HEK293 (cell line): ENCODE data around the gene ACTN4.

Experiments used
- AEBP2 ChIP-seq: fragments of 450-650 bp; formaldehyde crosslinking; IDR thresholded peaks from 2 replicates; pipeline ENCODE4 v1.5.1; 2016; ENCODE audit warnings: missing biosample characterization, missing genetic modification characterization, borderline replicate concordance
- ATF2 ChIP-seq: fragments of 450-650 bp; formaldehyde crosslinking; IDR thresholded peaks from 2 replicates; pipeline ENCODE4 v1.5.1; 2016; ENCODE audit warnings: missing biosample characterization, missing genetic modification characterization, low read depth
- CTCF ChIP-seq: fragments of 450-650 bp; formaldehyde crosslinking; IDR thresholded peaks from 2 replicates; pipeline ENCODE4 v1.5.1; 2016; ENCODE audit warnings: missing biosample characterization, missing genetic modification characterization
- KLF10 ChIP-seq: fragments of 450-650 bp; IDR thresholded peaks from 2 replicates; pipeline ENCODE4 v1.5.1; 2018; ENCODE audit warnings: missing biosample characterization, mild to moderate bottlenecking, missing genetic modification characterization
- MYNN ChIP-seq: fragments of 450-650 bp; formaldehyde crosslinking; IDR thresholded peaks from 2 replicates; pipeline ENCODE4 v1.5.1; 2016; ENCODE audit warnings: missing biosample characterization, missing genetic modification characterization, borderline replicate concordance
- PATZ1 ChIP-seq: fragments of 450-650 bp; formaldehyde crosslinking; IDR thresholded peaks from 2 replicates; pipeline ENCODE4 v1.5.1; 2016; ENCODE audit warnings: missing biosample characterization, missing genetic modification characterization
- SETDB1 ChIP-seq: IDR thresholded peaks from one replicate; pipeline ENCODE4 v1.6.1; 2017; ENCODE audit warnings: mild to moderate bottlenecking, low read length, moderate library complexity, mixed read lengths; ENCODE audit not compliant: insufficient read length
- TCF7L2 ChIP-seq: IDR thresholded peaks from 2 replicates; pipeline ENCODE4 v1.6.1; 2011; ENCODE audit warnings: low read depth, mild to moderate bottlenecking, inconsistent platforms, low read length, moderate library complexity, borderline replicate concordance
- ZBTB1 ChIP-seq: fragments of 450-650 bp; formaldehyde crosslinking; IDR thresholded peaks from 2 replicates; pipeline ENCODE4 v1.5.1; 2016; ENCODE audit warnings: missing biosample characterization, missing genetic modification characterization
- ZBTB11 ChIP-seq: fragments of 450-650 bp; formaldehyde crosslinking; conservative IDR thresholded peaks from 2 replicates; pipeline ENCODE4 v1.5.1; 2016; ENCODE audit warnings: low read depth, missing biosample characterization, missing genetic modification characterization
- ZBTB21 ChIP-seq: fragments of 450-650 bp; formaldehyde crosslinking; IDR thresholded peaks from 2 replicates; pipeline ENCODE4 v1.5.1; 2017; ENCODE audit warnings: missing biosample characterization, missing genetic modification characterization
- ZNF155 ChIP-seq: fragments of 450-650 bp; formaldehyde crosslinking; IDR thresholded peaks from 2 replicates; pipeline ENCODE4 v1.5.1; 2016; ENCODE audit warnings: missing biosample characterization, missing genetic modification characterization
- ZNF223 ChIP-seq: fragments of 450-650 bp; formaldehyde crosslinking; IDR thresholded peaks from 2 replicates; pipeline ENCODE4 v1.5.1; 2016; ENCODE audit warnings: missing biosample characterization, missing genetic modification characterization
- ZNF239 ChIP-seq: fragments of 450-650 bp; formaldehyde crosslinking; IDR thresholded peaks from 2 replicates; pipeline ENCODE4 v1.5.1; 2016; ENCODE audit warnings: missing biosample characterization, missing genetic modification characterization
- ZNF248 ChIP-seq: fragments of 450-650 bp; formaldehyde crosslinking; IDR thresholded peaks from 2 replicates; pipeline ENCODE4 v1.5.1; 2017; ENCODE audit warnings: missing biosample characterization, missing genetic modification characterization
- ZNF266 ChIP-seq: fragments of 450-650 bp; formaldehyde crosslinking; IDR thresholded peaks from 2 replicates; pipeline ENCODE4 v1.5.1; 2016; ENCODE audit warnings: missing biosample characterization, missing genetic modification characterization, low read depth
- ZNF341 ChIP-seq: fragments of 450-650 bp; formaldehyde crosslinking; IDR thresholded peaks from 2 replicates; pipeline ENCODE4; 2016; ENCODE audit warnings: low read depth, missing biosample characterization, missing genetic modification characterization
- ZNF37A ChIP-seq: fragments of 450-650 bp; IDR thresholded peaks from 2 replicates; pipeline ENCODE4 v1.5.1; 2018; ENCODE audit warnings: missing biosample characterization, missing genetic modification characterization
- ZNF426 ChIP-seq: fragments of 450-650 bp; formaldehyde crosslinking; IDR thresholded peaks from 2 replicates; pipeline ENCODE4 v1.5.1; 2017; ENCODE audit warnings: missing biosample characterization, missing genetic modification characterization, mild to moderate bottlenecking, inconsistent platforms, moderate library complexity
- ZNF621 ChIP-seq: fragments of 450-650 bp; formaldehyde crosslinking; IDR thresholded peaks from 2 replicates; pipeline ENCODE4 v1.5.1; 2017; ENCODE audit warnings: missing biosample characterization, missing genetic modification characterization
- ZNF629 ChIP-seq: fragments of 450-650 bp; formaldehyde crosslinking; IDR thresholded peaks from 2 replicates; pipeline ENCODE4 v1.5.1; 2017; ENCODE audit warnings: missing biosample characterization, missing genetic modification characterization
- ZNF645 ChIP-seq: fragments of 450-650 bp; formaldehyde crosslinking; IDR thresholded peaks from 2 replicates; pipeline ENCODE4; 2016; ENCODE audit warnings: missing biosample characterization, missing genetic modification characterization
- ZNF677 ChIP-seq: fragments of 450-650 bp; IDR thresholded peaks from 2 replicates; pipeline ENCODE4 v1.5.0; 2018; ENCODE audit warnings: missing biosample characterization, mild to moderate bottlenecking, missing genetic modification characterization, moderate library complexity
- ZNF792 ChIP-seq: fragments of 450-650 bp; formaldehyde crosslinking; IDR thresholded peaks from 2 replicates; pipeline ENCODE4 v1.5.1; 2016; ENCODE audit warnings: missing biosample characterization, missing genetic modification characterization
- ZSCAN16 ChIP-seq: fragments of 450-650 bp; formaldehyde crosslinking; IDR thresholded peaks from 2 replicates; pipeline ENCODE4 v1.5.1; 2016; ENCODE audit warnings: missing biosample characterization, missing genetic modification characterization
- ZSCAN4 ChIP-seq: fragments of 450-650 bp; formaldehyde crosslinking; IDR thresholded peaks from 2 replicates; pipeline ENCODE4 v1.5.1; 2017; ENCODE audit warnings: missing biosample characterization, missing genetic modification characterization

The ACTN4 gene

GRCh38 chr19:38619361-38620174 lies 27.9 kb upstream of the ACTN4 start (continued):
- TF ChIP-seq TCF7L2 (no peak), ZNF426 (tag by site-specific recombination) (no peak), ZBTB1 (tag by site-specific recombination) (no peak), SETDB1 (no peak), KLF10 (tag by site-specific recombination) (no peak), CTCF (tag by site-specific recombination) (0 out of 2 replicates have a peak, but pooled peaks have one; percentile 10), ZNF248 (tag by site-specific recombination) (no peak), MYNN (tag by site-specific recombination) (no peak), ZNF621 (no peak), ZNF223 (tag by site-specific recombination) (no peak), ZNF677 (tag by site-specific recombination) (no peak), ZNF37A (tag by site-specific recombination) (no peak), ZNF155 (tag by site-specific recombination) (no peak), ZBTB11 (no peak; the same call in none of the 2 replicates), ZNF629 (tag by site-specific recombination) (no peak; the same call in 1 of the 2 replicates), ZNF792 (tag by site-specific recombination) (no peak), ATF2 (tag by site-specific recombination) (no peak), ZNF645 (tag by site-specific recombination) (no peak), ZNF266 (no peak), AEBP2 (no peak), ZNF341 (no peak), ZSCAN4 (no peak), ZSCAN16 (tag by site-specific recombination) (0 out of 2 replicates have a peak, but pooled peaks have one; percentile 5), ZBTB21 (tag by site-specific recombination) (peak; percentile 60; the same call in 1 of the 2 replicates), ZNF239 (tag by site-specific recombination) (no peak), PATZ1 (tag by site-specific recombination) (no peak)
